ENCODE measurements around the gene TMEM101. TPM values are rescaled to one million over a fixed set of nuclear protein-coding genes. Genes with fewer than 3 reads are reported as not detected.

Gene TMEM101
- total and polyA plus RNA-seq, 2 experiments from 2014 or later, result 33.4 to 41.0 TPM

- peak overlapping the region; percentile 1 for H3K27ac ChIP-seq
- H4K20me1 ChIP-seq (ENCODE audit: insufficient read depth, poor library complexity, severe bottlenecking), result peaks cover 44% of the 10 kb centered on the region
- no peak overlapping the region for H3K4me2 ChIP-seq
- no peaks in the 10 kb centered on the region for H3K9me3 ChIP-seq (ENCODE audit: low read depth)
- H3K79me2 ChIP-seq, result peaks cover 73% of the 10 kb centered on the region
- H2AFZ ChIP-seq, result no peak overlapping the region
- H3K4me1 ChIP-seq (ENCODE audit: insufficient read depth), result no peaks in the 10 kb centered on the region
- H3K36me3 ChIP-seq (replicated peaks; ENCODE audit: insufficient read depth, low read depth), result no peaks in the 10 kb centered on the region
- no peak for DNase-seq (ENCODE audit: low spot score)
- TF ChIP-seq EZH2 (IDR thresholded peaks at IDR 0.05; ENCODE audit: borderline replicate concordance), result no peak
- TF ChIP-seq CTCF (IDR thresholded peaks at IDR 0.05; ENCODE audit: poor library complexity), result no peak
- no peak for TF ChIP-seq EZH2phosphoT487 (IDR thresholded peaks at IDR 0.05; ENCODE audit: low read depth, severe bottlenecking, unreplicated experiment)
- no peak overlapping the region for H3K4me3 ChIP-seq
- H3K9me2 ChIP-seq (replicated peaks; ENCODE audit: insufficient read depth), result no peaks in the 10 kb centered on the region
- 79% methylated on average over 4 of the region's 4 CpGs for WGBS (ENCODE audit: low lambda C conversion rate, missing lambda C conversion rate)
- H3K27me3 ChIP-seq, result no peaks in the 10 kb centered on the region
Observed at GRCh38 chr17:44043272-44043696, 28.5 kb upstream of the TMEM101 start.

- no peaks in the 10 kb centered on the region for H3K27me3 ChIP-seq
- peaks cover 32% of the 10 kb centered on the region for H4K20me1 ChIP-seq (ENCODE audit: insufficient read depth, poor library complexity, severe bottlenecking)
- no peak overlapping the region for H3K4me2 ChIP-seq
- H3K36me3 ChIP-seq (replicated peaks; ENCODE audit: insufficient read depth, low read depth), result no peaks in the 10 kb centered on the region
- no peaks in the 10 kb centered on the region for H3K9me3 ChIP-seq (ENCODE audit: low read depth)
- WGBS (ENCODE audit: low lambda C conversion rate, missing lambda C conversion rate), result 95% methylated on average over 6 of the region's 6 CpGs
- no peaks in the 10 kb centered on the region for H3K9me2 ChIP-seq (replicated peaks; ENCODE audit: insufficient read depth)
- peaks cover 50% of the 10 kb centered on the region for H3K79me2 ChIP-seq
- no peak for DNase-seq (ENCODE audit: low spot score)
- no peak for TF ChIP-seq EZH2phosphoT487 (IDR thresholded peaks at IDR 0.05; ENCODE audit: low read depth, severe bottlenecking, unreplicated experiment)
- TF ChIP-seq CTCF (IDR thresholded peaks at IDR 0.05; ENCODE audit: poor library complexity), result no peak
- TF ChIP-seq EZH2 (IDR thresholded peaks at IDR 0.05; ENCODE audit: borderline replicate concordance), result no peak
- no peak overlapping the region for H3K27ac ChIP-seq
- no peaks in the 10 kb centered on the region for H3K4me1 ChIP-seq (ENCODE audit: insufficient read depth)
- no peak overlapping the region for H3K4me3 ChIP-seq
- no peak overlapping the region for H2AFZ ChIP-seq
Observed at GRCh38 chr17:44039829-44040635, 25.3 kb upstream of the TMEM101 start.

- no peak overlapping the region for H3K4me2 ChIP-seq
- peak; percentile 44 for DNase-seq (ENCODE audit: low spot score)
- H3K9me3 ChIP-seq (ENCODE audit: low read depth), result no peaks in the 10 kb centered on the region
- H3K4me1 ChIP-seq (ENCODE audit: insufficient read depth), result no peaks in the 10 kb centered on the region
- no peaks in the 10 kb centered on the region for H3K9me2 ChIP-seq (replicated peaks; ENCODE audit: insufficient read depth)
- H3K27ac ChIP-seq, result peak overlapping the region; percentile 34
- H3K36me3 ChIP-seq (replicated peaks; ENCODE audit: insufficient read depth, low read depth), result no peaks in the 10 kb centered on the region
- H2AFZ ChIP-seq, result no peak overlapping the region
- WGBS (ENCODE audit: low lambda C conversion rate, missing lambda C conversion rate), result 95% methylated on average over 3 of the region's 3 CpGs
- H3K27me3 ChIP-seq, result no peaks in the 10 kb centered on the region
- TF ChIP-seq EZH2 (IDR thresholded peaks at IDR 0.05; ENCODE audit: borderline replicate concordance) (no peak), EZH2phosphoT487 (IDR thresholded peaks at IDR 0.05; ENCODE audit: low read depth, severe bottlenecking, unreplicated experiment) (no peak), CTCF (IDR thresholded peaks at IDR 0.05; ENCODE audit: poor library complexity) (no peak)
- no peak overlapping the region for H3K4me3 ChIP-seq
- H3K79me2 ChIP-seq, result peaks cover 37% of the 10 kb centered on the region
- peaks cover 25% of the 10 kb centered on the region for H4K20me1 ChIP-seq (ENCODE audit: insufficient read depth, poor library complexity, severe bottlenecking)
Observed at GRCh38 chr17:44038604-44039011, 23.8 kb upstream of the TMEM101 start.

Measured in hepatocyte (in vitro differentiated cells).